ENCODE data around the gene SHLD1.

GRCh38 chr20:5807431-5807830 is 57.2 kb downstream of the SHLD1 start:
- TF ChIP-seq EZH2 (IDR thresholded peaks at IDR 0.05; ENCODE audit: insufficient read depth, poor library complexity, severe bottlenecking) (no peak), EZH2phosphoT487 (IDR thresholded peaks at IDR 0.05; ENCODE audit: insufficient read depth, low read depth) (no peak)

Data from GM23248 (cell line).